ENCODE data around the gene NAGK. TPM values are rescaled to one million over a fixed set of nuclear protein-coding genes. Genes with fewer than 3 reads are reported as not detected.

The NAGK gene
- total RNA-seq, 1 donor from 2014 or later, result 133 TPM

GRCh38 chr2:71108091-71108490, 39.6 kb downstream of the NAGK start:
- Mint-ChIP-seq H3K27ac (ENCODE audit: unreplicated experiment) (no peak overlapping the region), H3K36me3 (ENCODE audit: low read depth, unreplicated experiment) (peaks cover 27% of the 10 kb centered on the region), H3K9me3 (ENCODE audit: unreplicated experiment) (peaks cover 24% of the 10 kb centered on the region), H3K27me3 (ENCODE audit: low read depth, unreplicated experiment) (no peaks in the 10 kb centered on the region), H3K4me1 (ENCODE audit: low read depth, unreplicated experiment) (peaks cover 2% of the 10 kb centered on the region), H3K4me3 (ENCODE audit: unreplicated experiment) (no peak overlapping the region)
- no peak for FAIRE-seq
- peaks cover 8% of the 10 kb centered on the region for H3K36me3 ChIP-seq (ENCODE audit: insufficient read depth, low read length)
- no peaks in the 10 kb centered on the region for H3K79me2 ChIP-seq (ENCODE audit: insufficient read depth, low read length)
- no peak overlapping the region for H3K4me3 ChIP-seq (ENCODE audit: insufficient read depth, low read depth, low read length)
- DNase-seq (ENCODE audit: low read depth), result no peak
- no peak overlapping the region for H3K9ac ChIP-seq (ENCODE audit: low read length)
- no peaks in the 10 kb centered on the region for H3K9me3 ChIP-seq (ENCODE audit: insufficient read depth, low read depth, low read length)
- TF ChIP-seq, protein P1, sequence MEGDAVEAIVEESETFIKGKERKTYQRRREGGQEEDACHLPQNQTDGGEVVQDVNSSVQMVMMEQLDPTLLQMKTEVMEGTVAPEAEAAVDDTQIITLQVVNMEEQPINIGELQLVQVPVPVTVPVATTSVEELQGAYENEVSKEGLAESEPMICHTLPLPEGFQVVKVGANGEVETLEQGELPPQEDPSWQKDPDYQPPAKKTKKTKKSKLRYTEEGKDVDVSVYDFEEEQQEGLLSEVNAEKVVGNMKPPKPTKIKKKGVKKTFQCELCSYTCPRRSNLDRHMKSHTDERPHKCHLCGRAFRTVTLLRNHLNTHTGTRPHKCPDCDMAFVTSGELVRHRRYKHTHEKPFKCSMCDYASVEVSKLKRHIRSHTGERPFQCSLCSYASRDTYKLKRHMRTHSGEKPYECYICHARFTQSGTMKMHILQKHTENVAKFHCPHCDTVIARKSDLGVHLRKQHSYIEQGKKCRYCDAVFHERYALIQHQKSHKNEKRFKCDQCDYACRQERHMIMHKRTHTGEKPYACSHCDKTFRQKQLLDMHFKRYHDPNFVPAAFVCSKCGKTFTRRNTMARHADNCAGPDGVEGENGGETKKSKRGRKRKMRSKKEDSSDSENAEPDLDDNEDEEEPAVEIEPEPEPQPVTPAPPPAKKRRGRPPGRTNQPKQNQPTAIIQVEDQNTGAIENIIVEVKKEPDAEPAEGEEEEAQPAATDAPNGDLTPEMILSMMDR (IDR thresholded peaks at IDR 0.05; ENCODE audit: insufficient read depth, low read depth, low read length), result no peak
- no peak for TF ChIP-seq EZH2 (IDR thresholded peaks at IDR 0.05; ENCODE audit: insufficient read depth, low read length)
- H2AFZ ChIP-seq (ENCODE audit: low read depth, low read length), result no peak overlapping the region
- no peak overlapping the region for H3K27ac ChIP-seq (ENCODE audit: low read depth, low read length)
- no peak overlapping the region for H3K4me2 ChIP-seq (ENCODE audit: low read length)
- H3K4me1 ChIP-seq (ENCODE audit: insufficient read depth, low read length), result no peaks in the 10 kb centered on the region
- no peaks in the 10 kb centered on the region for H4K20me1 ChIP-seq (ENCODE audit: insufficient read depth, low read length)
- H3K27me3 ChIP-seq (ENCODE audit: insufficient read depth, low read length), result no peaks in the 10 kb centered on the region

GRCh38 chr2:71113843-71114242, 45.4 kb downstream of the NAGK start:
- peaks cover 23% of the 10 kb centered on the region for H3K36me3 ChIP-seq (ENCODE audit: insufficient read depth, low read length)
- no peak for TF ChIP-seq EZH2 (IDR thresholded peaks at IDR 0.05; ENCODE audit: insufficient read depth, low read length)
- TF ChIP-seq, protein P1 (IDR thresholded peaks at IDR 0.05; ENCODE audit: insufficient read depth, low read depth, low read length), result no peak
- no peak overlapping the region for H2AFZ ChIP-seq (ENCODE audit: low read depth, low read length)
- H3K4me1 Mint-ChIP-seq (ENCODE audit: low read depth, unreplicated experiment), result peaks cover 5% of the 10 kb centered on the region
- H3K27me3 ChIP-seq (ENCODE audit: insufficient read depth, low read length), result no peaks in the 10 kb centered on the region
- H3K4me2 ChIP-seq (ENCODE audit: low read length), result no peak overlapping the region
- FAIRE-seq (no peak), DNase-seq (ENCODE audit: low read depth) (no peak)
- H3K4me3 Mint-ChIP-seq (ENCODE audit: unreplicated experiment), result no peak overlapping the region
- no peaks in the 10 kb centered on the region for H3K9me3 ChIP-seq (ENCODE audit: insufficient read depth, low read depth, low read length)
- no peaks in the 10 kb centered on the region for H3K27me3 Mint-ChIP-seq (ENCODE audit: low read depth, unreplicated experiment)
- no peaks in the 10 kb centered on the region for H3K4me1 ChIP-seq (ENCODE audit: insufficient read depth, low read length)
- peaks cover 13% of the 10 kb centered on the region for H4K20me1 ChIP-seq (ENCODE audit: insufficient read depth, low read length)
- no peak overlapping the region for H3K9ac ChIP-seq (ENCODE audit: low read length)
- no peak overlapping the region for H3K27ac Mint-ChIP-seq (ENCODE audit: unreplicated experiment)
- H3K27ac ChIP-seq (ENCODE audit: low read depth, low read length), result no peak overlapping the region
- no peak overlapping the region for H3K4me3 ChIP-seq (ENCODE audit: insufficient read depth, low read depth, low read length)
- peaks cover 2% of the 10 kb centered on the region for H3K9me3 Mint-ChIP-seq (ENCODE audit: unreplicated experiment)
- H3K36me3 Mint-ChIP-seq (ENCODE audit: low read depth, unreplicated experiment), result peaks cover 33% of the 10 kb centered on the region
- no peaks in the 10 kb centered on the region for H3K79me2 ChIP-seq (ENCODE audit: insufficient read depth, low read length)

DNA sequence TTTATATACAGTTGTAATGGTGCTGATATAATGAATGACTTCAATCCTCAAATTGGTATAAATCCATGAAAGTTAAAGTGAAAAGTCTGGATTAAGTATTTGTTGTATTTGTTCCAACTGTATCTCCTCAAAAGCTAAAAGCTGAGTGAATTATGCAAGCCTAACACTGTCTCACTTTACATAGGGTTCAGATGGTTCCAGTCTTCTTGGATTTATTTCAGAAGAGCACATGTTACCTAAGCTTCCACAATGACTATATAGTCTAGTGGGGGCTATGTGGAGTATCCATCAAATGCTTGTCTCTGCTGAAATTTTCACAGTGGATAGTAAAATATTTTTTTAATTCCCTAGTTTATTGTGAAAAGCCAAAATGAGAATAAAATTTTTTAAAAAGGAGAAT, 48.6 kb downstream of the NAGK start:
- Histone ChIP-seq H3K36me3 (ENCODE audit: insufficient read depth, low read length) (peaks cover 23% of the 10 kb centered on the region), H3K9ac (ENCODE audit: low read length) (no peak overlapping the region), H3K9me3 (ENCODE audit: insufficient read depth, low read depth, low read length) (no peaks in the 10 kb centered on the region), H3K27ac (ENCODE audit: low read depth, low read length) (no peak overlapping the region), H3K27me3 (ENCODE audit: insufficient read depth, low read length) (no peaks in the 10 kb centered on the region), H3K79me2 (ENCODE audit: insufficient read depth, low read length) (no peaks in the 10 kb centered on the region), H3K4me1 (ENCODE audit: insufficient read depth, low read length) (no peaks in the 10 kb centered on the region), H4K20me1 (ENCODE audit: insufficient read depth, low read length) (peaks cover 30% of the 10 kb centered on the region), H3K4me2 (ENCODE audit: low read length) (no peak overlapping the region), H2AFZ (ENCODE audit: low read depth, low read length) (no peak overlapping the region), H3K4me3 (ENCODE audit: insufficient read depth, low read depth, low read length) (no peak overlapping the region)
- DNase-seq (ENCODE audit: low read depth) (no peak), FAIRE-seq (no peak)
- peaks cover 36% of the 10 kb centered on the region for H3K36me3 Mint-ChIP-seq (ENCODE audit: low read depth, unreplicated experiment)
- H3K27ac Mint-ChIP-seq (ENCODE audit: unreplicated experiment), result no peak overlapping the region
- H3K4me3 Mint-ChIP-seq (ENCODE audit: unreplicated experiment), result no peak overlapping the region
- no peaks in the 10 kb centered on the region for H3K27me3 Mint-ChIP-seq (ENCODE audit: low read depth, unreplicated experiment)
- TF ChIP-seq, protein P1 (IDR thresholded peaks at IDR 0.05; ENCODE audit: insufficient read depth, low read depth, low read length), result no peak
- no peak for TF ChIP-seq EZH2 (IDR thresholded peaks at IDR 0.05; ENCODE audit: insufficient read depth, low read length)
- peaks cover 2% of the 10 kb centered on the region for H3K9me3 Mint-ChIP-seq (ENCODE audit: unreplicated experiment)
- H3K4me1 Mint-ChIP-seq (ENCODE audit: low read depth, unreplicated experiment), result peaks cover 3% of the 10 kb centered on the region

Data from astrocyte (in vitro differentiated cells and primary cell).